ENCODE results near the gene ENOX1.

ENOX1 gene

GRCh38 chr13:43268632-43269031 is 518.1 kb downstream of the ENOX1 start:
- Histone ChIP-seq H2AFZ (ENCODE audit: low read depth, low read length) (no peak overlapping the region), H3K9ac (ENCODE audit: low read depth, low read length) (no peak overlapping the region), H4K20me1 (ENCODE audit: insufficient read depth, low read length) (no peaks in the 10 kb centered on the region), H3K9me3 (ENCODE audit: insufficient read depth, low read length, severe bottlenecking) (no peaks in the 10 kb centered on the region), H3K4me2 (ENCODE audit: insufficient read depth, low read length) (no peak overlapping the region), H3K27ac (ENCODE audit: low read length) (no peak overlapping the region), H3K4me1 (ENCODE audit: insufficient read depth, low read length) (peaks cover 6% of the 10 kb centered on the region; the same call in 1 of the 2 replicates), H3K27me3 (ENCODE audit: insufficient read depth, low read length, poor library complexity) (peaks cover 7% of the 10 kb centered on the region), H3K79me2 (ENCODE audit: insufficient read depth, low read length) (no peaks in the 10 kb centered on the region), H3K4me3 (ENCODE audit: low read depth in 1 of 2, low read length in 2 of 2) (no peak overlapping the region), H3K36me3 (ENCODE audit: insufficient read depth, low read length) (no peaks in the 10 kb centered on the region)
- ATAC-seq (ENCODE audit: insufficient read depth, low read depth) (no peak), DNase-seq (no peak)
- TF ChIP-seq EZH2 (IDR thresholded peaks at IDR 0.05; ENCODE audit: borderline replicate concordance, low read depth, low read length, severe bottlenecking) = no peak

GRCh38 chr13:43267916-43268315 is 518.9 kb downstream of the ENOX1 start:
- DNase-seq (no peak), ATAC-seq (ENCODE audit: insufficient read depth, low read depth) (no peak)
- no peaks in the 10 kb centered on the region for H3K36me3 ChIP-seq (ENCODE audit: insufficient read depth, low read length)
- no peak overlapping the region for H3K9ac ChIP-seq (ENCODE audit: low read depth, low read length)
- no peak overlapping the region for H3K4me3 ChIP-seq (ENCODE audit: low read depth in 1 of 2, low read length in 2 of 2)
- no peak for TF ChIP-seq EZH2 (IDR thresholded peaks at IDR 0.05; ENCODE audit: borderline replicate concordance, low read depth, low read length, severe bottlenecking)
- TF ChIP-seq CTCF (IDR thresholded peaks at IDR 0.05; ENCODE audit: borderline replicate concordance, extremely low read depth, low read length, poor library complexity, severe bottlenecking) = no peak
- no peaks in the 10 kb centered on the region for H3K79me2 ChIP-seq (ENCODE audit: insufficient read depth, low read length)
- no peaks in the 10 kb centered on the region for H3K9me3 ChIP-seq (ENCODE audit: insufficient read depth, low read length, severe bottlenecking)
- H4K20me1 ChIP-seq (ENCODE audit: insufficient read depth, low read length) = no peaks in the 10 kb centered on the region
- H3K4me2 ChIP-seq (ENCODE audit: insufficient read depth, low read length) = no peak overlapping the region
- H3K27ac ChIP-seq (ENCODE audit: low read length) = no peak overlapping the region
- H3K4me1 ChIP-seq (ENCODE audit: insufficient read depth, low read length) = peaks cover 2% of the 10 kb centered on the region; the same call in 1 of the 2 replicates
- H2AFZ ChIP-seq (ENCODE audit: low read depth, low read length) = no peak overlapping the region
- peaks cover 6% of the 10 kb centered on the region for H3K27me3 ChIP-seq (ENCODE audit: insufficient read depth, low read length, poor library complexity)

GRCh38 chr13:43266936-43267615 is 519.7 kb downstream of the ENOX1 start:
- H3K36me3 ChIP-seq (ENCODE audit: insufficient read depth, low read length) = no peaks in the 10 kb centered on the region
- no peak overlapping the region for H3K27ac ChIP-seq (ENCODE audit: low read length)
- no peak for DNase-seq
- no peak overlapping the region for H3K4me3 ChIP-seq (ENCODE audit: low read depth in 1 of 2, low read length in 2 of 2)
- ATAC-seq (ENCODE audit: insufficient read depth, low read depth) = no peak
- H3K9ac ChIP-seq (ENCODE audit: low read depth, low read length) = no peak overlapping the region
- H2AFZ ChIP-seq (ENCODE audit: low read depth, low read length) = no peak overlapping the region
- no peaks in the 10 kb centered on the region for H4K20me1 ChIP-seq (ENCODE audit: insufficient read depth, low read length)
- H3K27me3 ChIP-seq (ENCODE audit: insufficient read depth, low read length, poor library complexity) = peaks cover 4% of the 10 kb centered on the region
- H3K4me1 ChIP-seq (ENCODE audit: insufficient read depth, low read length) = no peaks in the 10 kb centered on the region
- TF ChIP-seq EZH2 (IDR thresholded peaks at IDR 0.05; ENCODE audit: borderline replicate concordance, low read depth, low read length, severe bottlenecking) (no peak), CTCF (IDR thresholded peaks at IDR 0.05; ENCODE audit: borderline replicate concordance, extremely low read depth, low read length, poor library complexity, severe bottlenecking) (no peak)
- H3K4me2 ChIP-seq (ENCODE audit: insufficient read depth, low read length) = no peak overlapping the region
- H3K9me3 ChIP-seq (ENCODE audit: insufficient read depth, low read length, severe bottlenecking) = no peaks in the 10 kb centered on the region
- no peaks in the 10 kb centered on the region for H3K79me2 ChIP-seq (ENCODE audit: insufficient read depth, low read length)

GRCh38 chr13:43265028-43265427 is 521.7 kb downstream of the ENOX1 start:
- peaks cover 4% of the 10 kb centered on the region for H3K27me3 ChIP-seq (ENCODE audit: insufficient read depth, low read length, poor library complexity)
- DNase-seq = no peak
- H3K9ac ChIP-seq (ENCODE audit: low read depth, low read length) = no peak overlapping the region
- H3K27ac ChIP-seq (ENCODE audit: low read length) = no peak overlapping the region
- no peak for TF ChIP-seq CTCF (IDR thresholded peaks at IDR 0.05; ENCODE audit: borderline replicate concordance, extremely low read depth, low read length, poor library complexity, severe bottlenecking)
- TF ChIP-seq EZH2 (IDR thresholded peaks at IDR 0.05; ENCODE audit: borderline replicate concordance, low read depth, low read length, severe bottlenecking) = no peak
- no peak overlapping the region for H3K4me3 ChIP-seq (ENCODE audit: low read depth in 1 of 2, low read length in 2 of 2)
- H2AFZ ChIP-seq (ENCODE audit: low read depth, low read length) = no peak overlapping the region
- H3K79me2 ChIP-seq (ENCODE audit: insufficient read depth, low read length) = no peaks in the 10 kb centered on the region
- H3K4me2 ChIP-seq (ENCODE audit: insufficient read depth, low read length) = no peak overlapping the region
- H4K20me1 ChIP-seq (ENCODE audit: insufficient read depth, low read length) = no peaks in the 10 kb centered on the region
- H3K4me1 ChIP-seq (ENCODE audit: insufficient read depth, low read length) = no peaks in the 10 kb centered on the region
- H3K9me3 ChIP-seq (ENCODE audit: insufficient read depth, low read length, severe bottlenecking) = no peaks in the 10 kb centered on the region
- no peaks in the 10 kb centered on the region for H3K36me3 ChIP-seq (ENCODE audit: insufficient read depth, low read length)
- ATAC-seq (ENCODE audit: insufficient read depth, low read depth) = no peak
